NCI-H345 (cell line): ENCODE measurements around the gene GOLGA6L24.
"Not testable (repeated sequence)": the region's sequence is repeated elsewhere in the genome, so short reads cannot be mapped to it uniquely, and the experiment has no call there.

Source experiments
- DNase-seq: peaks from one replicate; lab custom pipeline; 2025; lab: John Stamatoyannopoulos, UW

The GOLGA6L24 gene, protein sequence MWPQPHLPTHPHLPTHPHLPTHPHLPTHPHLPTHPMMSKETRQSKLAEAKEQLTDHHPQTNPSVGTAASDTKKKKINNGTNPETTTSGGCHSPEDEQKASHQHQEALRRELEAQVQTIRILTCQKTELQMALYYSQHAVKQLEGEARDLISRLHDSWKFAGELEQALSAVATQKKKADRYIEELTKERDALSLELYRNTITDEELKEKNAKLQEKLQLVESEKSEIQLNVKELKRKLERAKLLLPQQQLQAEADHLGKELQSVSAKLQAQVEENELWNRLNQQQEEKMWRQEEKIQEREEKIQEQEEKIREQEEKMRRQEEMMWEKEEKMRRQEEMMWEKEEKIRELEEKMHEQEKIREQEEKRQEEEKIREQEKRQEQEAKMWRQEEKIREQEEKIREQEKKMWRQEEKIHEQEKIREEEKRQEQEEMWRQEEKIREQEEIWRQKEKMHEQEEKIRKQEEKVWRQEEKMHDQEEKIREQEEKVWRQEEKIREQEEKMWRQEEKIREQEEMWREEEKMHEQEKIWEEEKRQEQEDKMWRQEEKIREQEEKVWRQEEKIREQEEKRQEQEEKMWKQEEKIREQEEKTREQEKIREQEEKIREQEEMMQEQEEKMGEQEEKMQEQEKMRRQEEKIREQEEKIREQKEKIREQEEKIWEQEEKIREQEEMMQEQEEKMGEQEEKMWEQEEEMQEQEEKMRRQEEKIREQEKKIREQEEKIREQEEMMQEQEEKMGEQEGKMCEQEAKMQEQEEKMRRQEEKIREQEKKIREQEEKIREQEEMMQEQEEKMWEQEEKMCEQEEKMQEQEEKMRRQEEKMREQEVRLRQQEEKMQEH

GRCh38 chr15:28357984-28358383 lies at the start of gene GOLGA6L24:
Gene GOLGA6L24, minus strand, starts transcription at chr15:28358084. Its CDS starts 61 bp downstream, at chr15:28358023.
- DNase-seq, result not testable (repeated sequence)

DNA sequence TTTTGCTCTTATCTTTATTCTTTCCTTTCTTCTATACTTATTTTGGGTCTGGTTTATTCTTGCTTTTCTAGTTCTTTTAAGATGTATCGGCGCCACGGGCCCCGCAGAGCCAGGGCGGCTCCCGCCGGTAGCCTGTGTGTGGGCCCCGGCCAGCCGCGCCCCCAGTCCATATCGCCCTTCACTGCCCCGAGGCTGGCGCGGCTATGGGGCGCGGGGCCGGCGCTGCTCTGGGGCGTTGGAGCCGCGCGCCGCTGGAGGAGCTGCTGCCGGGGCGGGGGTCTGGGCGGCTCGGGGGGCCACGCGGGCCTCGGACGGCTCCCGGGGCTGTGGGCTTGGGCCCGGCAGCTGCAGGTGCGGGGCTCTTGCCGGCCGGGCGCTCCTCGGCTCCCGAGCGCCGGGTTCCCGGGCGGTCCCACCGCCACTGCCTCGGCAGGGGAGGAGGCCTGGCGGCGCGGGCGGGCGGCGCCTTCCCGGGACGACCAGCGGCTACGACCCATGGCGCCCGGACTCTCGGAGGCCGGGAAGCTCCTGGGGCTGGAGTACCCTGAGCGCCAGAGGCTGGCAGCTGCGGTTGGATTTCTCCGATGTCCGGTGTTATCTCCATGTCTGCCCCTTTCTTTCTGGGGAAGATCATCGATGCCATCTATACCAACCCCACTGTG lies 45.0 kb upstream of the GOLGA6L24 start:
- not testable (repeated sequence) for DNase-seq

DNA sequence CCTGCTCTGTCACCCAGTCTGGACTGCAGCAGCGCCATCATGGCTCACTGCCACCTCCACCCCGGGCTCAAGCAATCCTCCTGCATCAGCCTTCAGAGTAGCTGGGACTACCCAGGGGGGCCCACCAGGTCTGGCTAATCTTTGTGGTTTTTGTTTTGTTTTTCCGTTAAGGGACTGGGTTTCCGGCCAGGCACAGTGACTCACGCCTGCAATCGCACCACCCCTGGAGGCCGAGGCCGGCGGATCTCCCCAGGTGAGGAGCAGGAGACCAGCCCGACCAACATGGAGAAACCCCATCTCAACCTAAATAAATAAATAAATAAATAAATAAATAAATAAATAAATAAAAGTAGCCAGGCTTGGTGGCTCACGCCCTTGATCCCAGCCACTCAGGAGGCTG lies 38.1 kb upstream of the GOLGA6L24 start:
- not testable (repeated sequence) for DNase-seq

GRCh38 chr15:28380053-28380452 lies 22.2 kb upstream of the GOLGA6L24 start:
- DNase-seq, result not testable (repeated sequence)

DNA sequence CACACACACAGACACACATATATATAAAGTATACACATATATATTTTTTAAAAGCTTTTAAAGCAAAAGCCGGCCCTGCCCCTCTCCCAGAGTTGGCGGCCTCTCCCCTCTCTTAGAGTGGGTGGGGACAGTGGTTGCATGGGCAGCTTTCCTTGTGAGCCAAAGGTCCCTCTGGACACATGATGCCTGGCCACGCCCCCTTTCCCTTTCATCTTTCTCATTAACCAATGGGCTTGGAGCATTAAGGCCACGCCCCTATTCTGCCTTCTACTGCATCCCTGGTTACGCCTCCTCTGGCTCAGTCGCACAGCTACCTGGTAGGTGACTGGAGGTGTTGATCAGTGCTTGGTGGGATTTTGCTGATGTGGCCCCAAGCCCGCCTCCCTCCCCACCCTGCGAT lies 20.5 kb upstream of the GOLGA6L24 start, which contains the start of gene GOLGA8F:
Gene GOLGA8F, plus strand, starts transcription at position 301 of the 400 bp plus-strand sequence. Its CDS starts 98 bp downstream, at position 399.
- not testable (repeated sequence) for DNase-seq

DNA sequence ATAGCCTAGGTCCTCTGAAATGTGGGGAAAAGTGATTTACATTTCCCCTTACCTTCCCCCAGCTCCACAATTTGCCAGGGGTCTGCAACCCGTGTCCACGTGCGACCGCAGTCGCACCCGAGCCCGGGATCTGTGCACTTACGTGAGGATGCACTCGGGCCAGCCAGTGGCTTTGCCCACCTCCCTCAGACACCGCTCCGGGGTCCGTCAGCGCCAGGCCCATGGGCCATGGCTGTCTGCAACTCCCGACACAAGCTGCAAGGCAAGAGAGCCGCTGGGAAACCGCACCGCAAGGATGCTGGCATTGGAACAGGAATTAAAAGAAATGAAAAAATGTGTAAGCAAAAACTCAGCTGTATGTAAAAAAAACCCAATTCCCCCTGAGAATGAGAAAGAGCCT lies 7.6 kb upstream of the GOLGA6L24 start:
- DNase-seq, result not testable (repeated sequence)

DNA sequence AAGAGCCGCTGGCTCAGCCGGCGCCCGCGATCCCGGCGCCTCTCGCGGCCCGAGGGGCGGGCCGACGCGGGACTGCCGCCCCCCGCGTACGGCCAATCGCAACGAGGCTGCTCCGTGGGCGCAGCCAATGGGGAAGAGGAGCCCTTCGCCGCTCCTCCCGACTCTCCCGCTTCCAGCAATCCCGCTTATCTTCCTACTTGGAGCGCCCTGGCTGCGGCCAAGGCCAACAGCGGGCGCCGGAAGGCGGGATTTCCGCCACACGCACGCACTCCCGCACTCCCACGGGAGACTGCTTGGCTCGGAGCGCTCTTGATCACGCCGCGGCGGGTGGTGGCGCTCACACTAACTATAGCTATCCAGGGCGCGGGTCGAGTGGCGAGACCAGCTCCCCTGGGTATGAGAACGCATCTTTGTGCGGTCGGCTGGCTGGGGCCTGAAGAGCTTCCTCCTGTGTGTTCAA lies 35.7 kb downstream of the GOLGA6L24 start, which contains the start of gene HERC2:
Gene HERC2, minus strand, starts transcription at position 51 of the 460 bp plus-strand sequence. CDS start 746 bp downstream, outside the sequence.
- DNase-seq, result not testable (repeated sequence)

DNA sequence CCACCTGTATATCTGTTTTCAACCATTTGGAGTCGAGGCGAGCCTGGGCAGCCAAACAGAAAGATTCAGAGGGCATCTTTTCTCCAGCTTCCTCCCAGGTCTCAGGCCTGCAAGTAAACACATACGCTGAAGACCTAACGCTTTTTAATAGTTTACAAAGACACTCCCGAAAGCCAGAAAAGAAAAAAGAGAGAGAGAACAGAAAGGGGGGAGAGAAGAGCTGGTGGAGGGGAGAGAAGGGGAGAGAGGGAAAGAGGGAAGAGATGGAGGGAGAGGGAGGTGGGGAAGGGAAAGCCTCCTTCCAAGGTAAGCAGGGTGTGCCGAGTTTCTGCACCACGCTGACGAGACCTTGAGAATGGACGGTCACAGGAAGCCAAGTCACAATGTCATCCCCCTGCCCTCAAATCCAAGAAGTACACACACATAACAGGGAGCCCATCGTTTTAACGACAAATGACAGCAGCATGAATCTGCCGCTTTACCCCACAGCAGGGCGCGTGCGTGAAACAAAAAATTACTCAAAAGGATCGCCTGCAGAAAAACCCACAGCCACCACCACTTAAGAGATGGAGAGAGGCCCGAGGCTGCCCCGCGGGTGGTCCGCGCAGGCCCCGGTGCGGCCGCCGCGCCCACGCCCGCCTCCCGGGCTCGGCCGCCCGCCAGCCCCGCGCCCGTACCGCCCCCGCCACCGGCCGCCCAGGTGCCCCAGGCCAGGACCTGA lies 36.4 kb downstream of the GOLGA6L24 start:
- DNase-seq, result not testable (repeated sequence)

DNA sequence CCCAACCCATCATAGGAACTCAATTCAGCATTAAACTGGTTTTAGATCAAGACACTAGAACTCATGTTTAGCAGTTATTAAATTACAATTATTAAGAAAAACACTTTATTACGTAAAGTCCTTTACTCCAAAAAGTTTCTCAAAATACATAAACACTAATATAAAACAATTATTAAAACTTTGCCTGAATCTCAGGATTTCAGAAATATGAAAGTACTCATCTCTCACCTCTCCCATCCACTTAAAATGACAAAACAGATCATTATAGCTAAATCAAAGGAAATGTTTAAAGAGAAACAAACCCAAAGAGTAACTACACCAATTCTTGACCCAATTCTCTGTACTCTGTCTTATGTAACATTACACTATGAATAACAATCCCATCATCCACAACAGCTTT lies 38.2 kb downstream of the GOLGA6L24 start:
- not testable (repeated sequence) for DNase-seq

GRCh38 chr15:28318828-28319227 lies 39.1 kb downstream of the GOLGA6L24 start:
- DNase-seq, result not testable (repeated sequence)

DNA sequence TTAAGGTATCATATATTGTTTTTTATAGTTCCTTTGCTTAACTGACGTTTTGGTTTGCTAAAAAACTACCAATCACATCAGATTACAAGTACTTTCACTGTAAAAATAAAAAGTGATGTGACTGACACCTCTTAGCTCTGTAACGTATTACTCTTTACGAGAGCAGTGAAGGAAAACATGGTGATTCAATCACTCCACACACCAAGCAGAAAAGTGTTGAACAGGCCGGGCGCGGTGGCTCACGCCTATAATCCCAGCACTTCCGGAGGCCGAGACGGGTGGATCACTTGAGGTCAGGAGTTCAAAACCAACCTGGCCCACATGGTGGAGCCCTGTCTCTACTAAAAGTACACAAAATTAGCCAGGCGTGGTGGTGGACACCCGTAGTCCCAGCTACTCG lies 39.8 kb downstream of the GOLGA6L24 start:
- not testable (repeated sequence) for DNase-seq

DNA sequence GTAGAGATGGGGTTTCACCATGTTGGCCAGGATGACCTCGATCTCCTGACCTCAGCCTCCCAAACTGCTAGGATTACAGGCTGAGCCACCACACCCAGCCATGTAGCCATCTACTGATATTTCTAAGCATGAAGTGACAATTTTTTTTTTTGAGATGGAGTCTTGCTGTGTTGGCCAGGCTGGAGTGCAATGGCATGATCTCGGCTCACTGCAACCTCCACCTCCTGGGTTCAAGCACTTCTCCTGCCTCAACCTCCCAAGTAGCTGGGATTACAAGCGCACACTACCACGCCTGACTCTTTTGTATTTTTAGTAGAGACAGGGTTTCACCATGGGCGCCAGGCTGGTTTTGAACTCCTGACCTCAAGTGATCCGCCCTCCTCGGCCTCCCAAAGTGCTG lies 40.9 kb downstream of the GOLGA6L24 start:
- not testable (repeated sequence) for DNase-seq

- DNase-seq, result not testable (repeated sequence)
These were observed 47.4 kb downstream of the GOLGA6L24 start for GRCh38 chr15:28310454-28310853.

DNA sequence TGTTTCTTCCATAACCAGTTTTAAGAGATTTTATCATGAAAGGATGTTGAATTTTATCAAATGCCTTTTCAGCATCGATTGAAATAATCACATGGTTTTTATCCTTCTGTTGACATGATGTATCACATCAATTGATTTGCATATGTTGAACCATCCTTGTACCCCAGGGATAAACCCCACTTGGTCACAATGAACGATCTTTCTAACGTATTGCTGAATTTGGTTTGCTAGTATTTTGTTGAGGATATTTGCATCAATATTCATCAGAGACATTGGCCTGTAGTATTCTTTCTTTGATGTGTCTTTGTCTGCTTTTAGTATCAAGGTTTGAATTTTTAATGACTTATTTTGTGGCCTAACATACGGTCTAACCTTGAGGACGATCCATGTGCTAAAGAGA lies 49.2 kb downstream of the GOLGA6L24 start:
- not testable (repeated sequence) for DNase-seq
